ENCODE results near the gene L1TD1. TPM values are rescaled to one million over a fixed set of nuclear protein-coding genes. Genes with fewer than 3 reads are reported as not detected.
A peak's percentile ranks its signal among the peaks of the same experiment; 100 is the strongest.

L1TD1 gene
- total RNA-seq, 6 experiments from 2014 or later, result not detected

DNA sequence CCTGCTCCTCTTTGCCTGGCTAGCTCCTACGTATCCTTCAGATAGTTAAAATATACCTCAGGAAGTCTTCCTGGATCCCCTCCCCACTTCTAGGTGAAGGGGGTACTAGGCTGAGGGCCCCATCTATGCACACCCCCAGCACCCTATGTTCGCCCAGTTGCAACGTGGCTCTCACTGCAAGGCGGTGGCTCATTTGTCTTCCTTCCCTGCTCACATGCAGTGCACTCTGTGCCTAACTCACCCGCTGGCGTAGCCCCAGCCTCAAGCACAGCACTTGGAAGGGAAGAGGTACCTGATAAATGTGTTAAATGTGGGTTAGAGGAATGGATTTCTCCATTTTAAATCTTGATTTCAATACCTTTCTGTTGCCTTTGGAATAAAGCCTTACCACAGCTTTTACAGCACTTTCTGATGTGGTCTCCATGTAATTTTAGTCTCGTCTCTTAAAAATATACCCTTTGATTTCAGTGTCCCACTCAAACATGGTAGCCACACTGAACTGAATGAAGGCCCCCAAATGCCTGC, 39.3 kb downstream of the L1TD1 start:
- Mint-ChIP-seq H3K4me3 (no peak overlapping the region), H3K27me3 (ENCODE audit: insufficient read depth) (peaks cover 2% of the 10 kb centered on the region; the same call in 1 of the 2 replicates), H3K4me1 (ENCODE audit: low read depth) (peaks cover 51% of the 10 kb centered on the region; the same call in 1 of the 2 replicates), H3K9me3 (peaks cover 24% of the 10 kb centered on the region), H3K36me3 (ENCODE audit: low read depth) (peaks cover 6% of the 10 kb centered on the region; the same call in 1 of the 2 replicates), H3K27ac (no peak overlapping the region)
- DNase-seq, result no peak
- TF ChIP-seq, protein P1, sequence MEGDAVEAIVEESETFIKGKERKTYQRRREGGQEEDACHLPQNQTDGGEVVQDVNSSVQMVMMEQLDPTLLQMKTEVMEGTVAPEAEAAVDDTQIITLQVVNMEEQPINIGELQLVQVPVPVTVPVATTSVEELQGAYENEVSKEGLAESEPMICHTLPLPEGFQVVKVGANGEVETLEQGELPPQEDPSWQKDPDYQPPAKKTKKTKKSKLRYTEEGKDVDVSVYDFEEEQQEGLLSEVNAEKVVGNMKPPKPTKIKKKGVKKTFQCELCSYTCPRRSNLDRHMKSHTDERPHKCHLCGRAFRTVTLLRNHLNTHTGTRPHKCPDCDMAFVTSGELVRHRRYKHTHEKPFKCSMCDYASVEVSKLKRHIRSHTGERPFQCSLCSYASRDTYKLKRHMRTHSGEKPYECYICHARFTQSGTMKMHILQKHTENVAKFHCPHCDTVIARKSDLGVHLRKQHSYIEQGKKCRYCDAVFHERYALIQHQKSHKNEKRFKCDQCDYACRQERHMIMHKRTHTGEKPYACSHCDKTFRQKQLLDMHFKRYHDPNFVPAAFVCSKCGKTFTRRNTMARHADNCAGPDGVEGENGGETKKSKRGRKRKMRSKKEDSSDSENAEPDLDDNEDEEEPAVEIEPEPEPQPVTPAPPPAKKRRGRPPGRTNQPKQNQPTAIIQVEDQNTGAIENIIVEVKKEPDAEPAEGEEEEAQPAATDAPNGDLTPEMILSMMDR (IDR thresholded peaks at IDR 0.05), result no peak

DNA sequence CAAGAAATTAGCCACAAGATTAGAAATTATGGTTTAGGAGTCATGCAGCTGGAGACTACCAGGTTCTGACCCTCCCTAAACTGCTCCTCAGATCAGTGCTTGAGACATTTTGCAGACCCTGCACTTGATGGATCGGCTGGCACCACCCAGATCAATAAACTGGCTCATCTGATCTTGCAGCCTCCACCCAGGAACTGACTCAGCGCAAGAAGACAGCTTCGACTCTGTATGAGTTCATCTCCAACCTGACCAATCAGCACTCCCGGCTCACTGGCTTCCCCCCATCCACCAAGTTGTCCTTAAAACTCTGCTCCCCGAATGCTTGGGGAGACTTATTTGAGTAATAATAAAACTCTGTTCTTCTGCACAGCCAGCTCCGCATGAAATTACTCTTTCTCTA, 40.0 kb downstream of the L1TD1 start:
- peak overlapping the region; percentile 2; the same call in 1 of the 2 replicates for H3K27ac Mint-ChIP-seq

DNA sequence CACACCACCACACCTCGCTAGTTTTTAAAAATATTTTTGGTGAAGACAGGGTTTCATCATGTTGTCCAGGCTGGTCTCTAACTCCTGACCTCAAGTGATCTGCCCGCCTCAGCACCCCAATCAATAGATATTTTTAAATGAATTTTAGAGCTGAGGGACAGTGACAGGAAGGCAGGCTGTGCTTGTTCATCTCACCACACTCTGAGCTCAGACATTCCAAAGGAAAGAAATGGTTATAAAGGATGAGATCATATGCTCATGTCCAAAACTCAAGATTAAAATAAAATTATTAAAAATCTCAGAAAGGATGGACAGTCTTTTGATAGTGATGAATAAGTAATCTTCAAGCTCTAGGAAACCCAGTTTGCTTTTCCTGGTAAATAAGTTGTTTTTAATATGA, 40.9 kb downstream of the L1TD1 start:
- no peak for DNase-seq
- H3K4me3 Mint-ChIP-seq, result no peak overlapping the region
- H3K4me1 Mint-ChIP-seq (ENCODE audit: low read depth), result peaks cover 44% of the 10 kb centered on the region; the same call in 1 of the 2 replicates
- TF ChIP-seq, protein P1 (IDR thresholded peaks at IDR 0.05), result no peak
- no peak overlapping the region for H3K27ac Mint-ChIP-seq
- peaks cover 2% of the 10 kb centered on the region; the same call in 1 of the 2 replicates for H3K27me3 Mint-ChIP-seq (ENCODE audit: insufficient read depth)
- H3K36me3 Mint-ChIP-seq (ENCODE audit: low read depth), result peaks cover 6% of the 10 kb centered on the region; the same call in 1 of the 2 replicates
- H3K9me3 Mint-ChIP-seq, result peaks cover 22% of the 10 kb centered on the region

More for the DNA sequence above, 40.0 kb downstream of the L1TD1 start:
- peaks cover 24% of the 10 kb centered on the region for H3K9me3 Mint-ChIP-seq
- TF ChIP-seq, protein P1 (IDR thresholded peaks at IDR 0.05), result no peak
- H3K4me3 Mint-ChIP-seq, result no peak overlapping the region
- peaks cover 2% of the 10 kb centered on the region; the same call in 1 of the 2 replicates for H3K27me3 Mint-ChIP-seq (ENCODE audit: insufficient read depth)
- H3K36me3 Mint-ChIP-seq (ENCODE audit: low read depth), result peaks cover 6% of the 10 kb centered on the region; the same call in 1 of the 2 replicates
- DNase-seq, result no peak
- peaks cover 50% of the 10 kb centered on the region; the same call in 1 of the 2 replicates for H3K4me1 Mint-ChIP-seq (ENCODE audit: low read depth)

DNA sequence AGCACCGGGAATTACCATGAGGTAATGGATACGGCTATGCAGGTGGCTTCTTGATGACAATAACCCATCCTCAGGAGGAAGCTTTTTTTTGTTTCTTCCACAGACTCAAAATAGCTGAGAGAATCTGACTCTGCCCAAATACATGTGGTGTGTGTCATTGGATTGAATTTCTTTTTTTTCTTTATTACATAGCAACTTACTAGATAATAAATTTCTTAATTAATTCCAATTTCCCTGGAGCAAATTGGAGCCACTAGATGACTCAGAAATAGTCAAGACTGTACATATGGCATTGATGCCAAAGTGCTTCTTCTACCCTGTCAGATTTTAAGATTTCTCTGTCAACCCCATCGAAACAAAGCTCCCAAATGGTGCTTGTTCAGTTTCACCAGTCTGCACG, 42.7 kb downstream of the L1TD1 start:
- Mint-ChIP-seq H3K27ac (peak overlapping the region; percentile 42; the same call in 1 of the 2 replicates), H3K4me3 (no peak overlapping the region), H3K36me3 (ENCODE audit: low read depth) (peaks cover 6% of the 10 kb centered on the region; the same call in 1 of the 2 replicates), H3K27me3 (ENCODE audit: insufficient read depth) (peaks cover 2% of the 10 kb centered on the region; the same call in 1 of the 2 replicates), H3K4me1 (ENCODE audit: low read depth) (peaks cover 33% of the 10 kb centered on the region; the same call in 1 of the 2 replicates), H3K9me3 (peaks cover 12% of the 10 kb centered on the region; the same call in 1 of the 2 replicates)
- no peak for DNase-seq
- TF ChIP-seq, protein P1 (IDR thresholded peaks at IDR 0.05), result no peak

DNA sequence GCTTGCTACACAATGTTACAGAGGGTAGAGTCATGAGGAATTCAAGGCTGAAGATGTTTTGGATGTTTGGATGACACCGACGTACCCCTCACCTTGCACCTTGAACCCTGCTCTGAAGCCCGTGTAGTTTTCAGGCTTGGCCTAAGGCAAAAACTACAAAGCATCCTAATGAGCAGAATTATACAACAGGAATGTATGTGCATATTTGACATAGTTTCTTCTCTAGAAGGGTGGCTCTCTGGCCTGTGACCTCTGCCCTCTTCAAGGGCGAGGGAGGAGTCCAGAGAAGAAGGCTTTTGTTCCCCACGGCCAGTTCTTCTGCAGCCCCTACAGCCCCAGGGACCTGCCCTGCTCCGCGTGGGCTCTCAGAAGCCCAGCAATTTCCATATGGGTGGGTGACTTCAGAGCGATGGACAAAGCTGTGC, 43.3 kb downstream of the L1TD1 start:
- Mint-ChIP-seq H3K27me3 (ENCODE audit: insufficient read depth) (peaks cover 3% of the 10 kb centered on the region; the same call in 1 of the 2 replicates), H3K4me3 (no peak overlapping the region), H3K27ac (peak overlapping the region; percentile 42; the same call in 1 of the 2 replicates)

More for the DNA sequence above, 43.3 kb downstream of the L1TD1 start:
- TF ChIP-seq, protein P1 (IDR thresholded peaks at IDR 0.05), result no peak
- DNase-seq, result no peak
- peaks cover 8% of the 10 kb centered on the region; the same call in 1 of the 2 replicates for H3K9me3 Mint-ChIP-seq
- peaks cover 33% of the 10 kb centered on the region; the same call in 1 of the 2 replicates for H3K4me1 Mint-ChIP-seq (ENCODE audit: low read depth)
- H3K36me3 Mint-ChIP-seq (ENCODE audit: low read depth), result peaks cover 3% of the 10 kb centered on the region; the same call in 1 of the 2 replicates
